ENCODE results near the gene TMPRSS13.
A peak's percentile ranks its signal among the peaks of the same experiment; 100 is the strongest.

The TMPRSS13 gene

DNA sequence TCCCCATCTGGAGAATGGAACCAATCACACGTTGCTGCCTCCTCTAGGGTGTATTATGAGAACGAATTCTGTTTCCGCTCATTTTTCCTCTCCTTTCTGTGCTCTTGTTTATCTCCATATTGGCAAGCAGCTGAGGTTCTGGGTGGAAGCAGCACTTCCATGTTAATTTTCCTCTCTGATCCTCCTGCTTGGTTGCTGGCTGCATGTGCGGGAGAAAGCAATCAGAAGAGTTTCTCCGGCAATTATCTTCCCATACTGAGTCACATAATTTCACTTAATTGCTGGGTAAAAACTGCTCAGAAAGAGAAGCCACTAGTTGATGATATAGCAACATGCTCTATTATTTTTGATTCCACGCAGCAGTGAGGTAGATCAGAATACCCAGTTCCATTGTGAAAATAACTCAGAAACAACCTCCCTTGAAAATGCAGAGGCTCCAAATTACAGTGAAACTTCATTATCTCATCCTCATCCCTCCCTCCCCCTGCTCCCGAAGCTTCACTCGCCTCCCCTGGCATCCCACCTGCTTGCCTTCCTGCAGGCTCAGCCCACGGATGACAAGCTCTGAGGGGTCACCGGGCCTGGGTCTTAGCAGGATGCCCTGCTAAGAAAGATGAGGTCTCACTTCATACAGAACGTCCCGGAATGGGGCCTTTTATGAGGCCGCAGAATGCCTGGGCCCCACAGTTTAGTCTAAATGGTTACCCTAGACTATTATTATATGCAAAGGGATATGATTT, 73.1 kb downstream of the TMPRSS13 start:
- DNase-seq (ENCODE audit: low read depth in 2 of 2), result no peak

DNA sequence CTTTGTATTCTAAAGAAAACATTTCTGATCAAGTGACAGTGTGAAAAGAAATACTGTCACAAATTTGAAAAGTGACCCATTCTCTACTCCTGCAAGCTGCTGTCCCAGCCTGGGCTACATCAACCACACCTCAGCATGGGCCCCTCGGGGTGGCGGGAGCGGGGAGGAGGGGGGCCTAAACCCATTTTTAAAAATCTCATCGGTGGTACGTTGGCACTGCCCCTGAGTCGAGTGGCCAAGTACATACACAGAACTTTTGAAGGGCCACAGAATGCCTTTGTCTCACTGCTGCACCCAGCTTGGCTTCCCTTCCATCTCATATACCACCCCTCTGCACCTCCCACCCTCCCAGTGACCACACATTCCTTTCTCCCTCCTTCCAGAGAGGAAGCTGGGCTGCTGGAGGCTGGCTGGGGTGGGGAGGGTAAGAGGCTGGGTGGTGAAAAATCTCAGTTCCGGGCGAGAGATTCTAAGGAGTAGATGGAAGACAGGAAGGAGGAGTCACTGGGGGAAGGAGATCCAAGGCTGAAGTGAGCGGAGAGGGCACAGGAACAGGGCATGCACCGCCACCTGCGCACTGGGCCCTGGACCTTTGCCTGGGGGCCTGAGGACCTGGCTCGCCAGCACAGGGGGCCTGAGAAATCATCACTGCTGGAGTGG, 73.9 kb downstream of the TMPRSS13 start:
- no peak for DNase-seq (ENCODE audit: low read depth in 2 of 2)

DNA sequence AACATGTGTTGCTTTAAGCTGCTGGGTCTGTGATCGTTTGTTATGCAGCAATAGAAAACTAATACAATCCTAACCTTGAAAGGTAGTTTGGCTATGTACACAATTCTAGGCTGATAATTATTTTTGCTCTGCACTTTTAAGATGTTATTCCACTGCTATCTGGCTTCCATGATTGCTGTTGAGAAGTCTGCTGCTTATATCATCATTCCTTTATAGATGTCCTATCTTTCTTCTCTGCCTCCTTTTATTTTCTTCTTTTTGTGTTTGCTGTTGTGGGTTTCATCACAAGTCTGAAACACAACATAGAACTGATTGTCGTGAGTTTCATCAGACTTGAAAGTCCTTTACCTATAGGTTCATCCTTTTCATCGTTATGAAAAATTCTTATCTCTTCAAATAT, 76.9 kb downstream of the TMPRSS13 start:
- DNase-seq (ENCODE audit: low read depth in 2 of 2), result no peak

DNA sequence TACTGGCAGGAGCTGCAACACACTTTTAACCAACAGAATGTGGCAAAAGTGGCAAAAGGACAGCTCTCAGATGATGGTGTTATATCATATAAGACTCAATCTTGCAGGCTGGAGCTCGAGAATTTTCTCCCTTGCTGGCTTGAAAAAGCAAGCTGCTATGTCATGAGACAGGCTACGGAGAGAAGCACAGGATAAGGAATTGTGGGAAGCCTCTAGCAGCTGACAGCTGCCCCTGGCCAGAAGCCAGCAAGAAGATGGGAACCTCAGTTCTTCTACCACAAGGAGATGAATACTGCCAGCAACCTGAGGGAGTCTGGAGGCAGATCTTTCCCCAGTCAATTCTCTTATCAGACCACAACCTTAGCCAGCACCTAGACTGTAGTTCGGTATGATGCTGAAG, 77.3 kb downstream of the TMPRSS13 start:
- DNase-seq (ENCODE audit: low read depth in 2 of 2), result no peak

- DNase-seq (ENCODE audit: low read depth in 2 of 2), result peak in 1 of 2 experiments; percentile 24
Measured at GRCh38 chr11:117851106-117851505, 78.1 kb downstream of the TMPRSS13 start.
